Cardiac septum (tissue), 1 donor: ENCODE data around the gene CD164L2. TPM values are rescaled to one million over a fixed set of nuclear protein-coding genes. Genes with fewer than 3 reads are reported as not detected.
A peak's percentile ranks its signal among the peaks of the same experiment; 100 is the strongest.

Experiments
- DNase-seq: peaks from one replicate; pipeline ENCODE4 v3.0.0-alpha.2; 2020; ENCODE audit warnings: low spot score
- intact Hi-C: fragments of 100-400 bp; cut with DNase I; formaldehyde crosslinking; loops from one replicate; pipeline ENCODE4 v1.14.0; 2022
- total RNA-seq: library from RNA; stranded (reverse); fragmentation: NEBNext Ultra II Directional; extraction: Animal tissue kit (Norgen Biotek cat#: 25700); gene quantifications from one replicate; pipeline ENCODE4 v1.2.1, GENCODE V29; 2021
- donor health status: DM: no; HTN: no; CAD: no.

CD164L2 gene
- total RNA-seq, 1 donor from 2014 or later = not detected

GRCh38 chr1:27356277-27356618, 26.9 kb downstream of the CD164L2 start:
- DNase-seq = no peak
- intact Hi-C loops = loop anchor here (5.0 kb wide), 1 partner anchor 36 kb away; the partner anchor contains the start of gene GPR3

GRCh38 chr1:27355683-27356082, 27.4 kb downstream of the CD164L2 start:
- intact Hi-C loops = loop anchor here (5.0 kb wide), 1 partner anchor 37 kb away; the partner anchor contains the start of gene GPR3

GRCh38 chr1:27353629-27354028, 29.5 kb downstream of the CD164L2 start:
- no peak for DNase-seq
- intact Hi-C loops = no loop called here

More at GRCh38 chr1:27355683-27356082, 27.4 kb downstream of the CD164L2 start:
- no peak for DNase-seq

- intact Hi-C loops = no loop called here
- DNase-seq = no peak
Measured at GRCh38 chr1:27353166-27353565, 30.0 kb downstream of the CD164L2 start.

- intact Hi-C loops = no loop called here
- DNase-seq = no peak
Measured at GRCh38 chr1:27351541-27352107, 31.5 kb downstream of the CD164L2 start.

- intact Hi-C loops = no loop called here
- no peak for DNase-seq
Measured at GRCh38 chr1:27350663-27351540, 32.2 kb downstream of the CD164L2 start.

GRCh38 chr1:27349784-27350662, 33.1 kb downstream of the CD164L2 start:
- no peak for DNase-seq
- intact Hi-C loops = no loop called here

GRCh38 chr1:27348861-27349783, 34.0 kb downstream of the CD164L2 start:
- intact Hi-C loops = no loop called here
- DNase-seq = no peak

GRCh38 chr1:27346991-27347624, 36.0 kb downstream of the CD164L2 start:
- DNase-seq = no peak
- intact Hi-C loops = no loop called here

- no peak for DNase-seq
- intact Hi-C loops = no loop called here
Measured at GRCh38 chr1:27346357-27346756, 36.8 kb downstream of the CD164L2 start.

- DNase-seq = no peak
- intact Hi-C loops = no loop called here
Measured at GRCh38 chr1:27345272-27345671, 37.9 kb downstream of the CD164L2 start.

GRCh38 chr1:27343639-27344025, 39.5 kb downstream of the CD164L2 start:
- intact Hi-C loops = loop anchor here (5.0 kb wide), 1 partner anchor 36 kb away; no protein-coding TSS in a partner anchor

GRCh38 chr1:27342778-27343638, 40.1 kb downstream of the CD164L2 start:
- DNase-seq = peak; percentile 93
- intact Hi-C loops = loop anchor here (5.0 kb wide), 1 partner anchor 36 kb away; no protein-coding TSS in a partner anchor

More at GRCh38 chr1:27343639-27344025, 39.5 kb downstream of the CD164L2 start:
- no peak for DNase-seq

GRCh38 chr1:27342391-27342777, 40.7 kb downstream of the CD164L2 start:
- no peak for DNase-seq
- intact Hi-C loops = loop anchor here (5.0 kb wide), 1 partner anchor 35 kb away; no protein-coding TSS in a partner anchor

GRCh38 chr1:27341525-27342252, 41.4 kb downstream of the CD164L2 start, which contains the start of gene SYTL1:
SYTL1 (plus strand) TSS chr1:27342022; CDS start chr1:27345335, 3,313 bp downstream.
- intact Hi-C loops = loop anchor here (5.0 kb wide), 1 partner anchor 34 kb away; no protein-coding TSS in a partner anchor
- peak; percentile 85 for DNase-seq

- no peak for DNase-seq
- intact Hi-C loops = no loop called here
Measured at GRCh38 chr1:27339213-27339612, 43.9 kb downstream of the CD164L2 start.

- intact Hi-C loops = no loop called here
- DNase-seq = no peak
Measured at GRCh38 chr1:27338751-27339150, 44.4 kb downstream of the CD164L2 start.
